Activated naive CD4-positive, alpha-beta T cell treated with anti-CD3 and anti-CD28 coated beads, Interleukin-2, amount 10 ng/mL, durations not matched to agents 5 hours and 36 hours (primary cell): Measurements from ENCODE around the gene CHRM3. TPM values are rescaled to one million over a fixed set of nuclear protein-coding genes. Genes with fewer than 3 reads are reported as not detected.

Experiments
- total RNA-seq, 2 experiments: library from RNA; stranded (reverse); gene quantifications; one replicate each; pipeline ENCODE4 v1.2.3, GENCODE V29; 2021

CHRM3 gene
- under 1 TPM; 0.02 to 0.03 TPM for total RNA-seq

DNA sequence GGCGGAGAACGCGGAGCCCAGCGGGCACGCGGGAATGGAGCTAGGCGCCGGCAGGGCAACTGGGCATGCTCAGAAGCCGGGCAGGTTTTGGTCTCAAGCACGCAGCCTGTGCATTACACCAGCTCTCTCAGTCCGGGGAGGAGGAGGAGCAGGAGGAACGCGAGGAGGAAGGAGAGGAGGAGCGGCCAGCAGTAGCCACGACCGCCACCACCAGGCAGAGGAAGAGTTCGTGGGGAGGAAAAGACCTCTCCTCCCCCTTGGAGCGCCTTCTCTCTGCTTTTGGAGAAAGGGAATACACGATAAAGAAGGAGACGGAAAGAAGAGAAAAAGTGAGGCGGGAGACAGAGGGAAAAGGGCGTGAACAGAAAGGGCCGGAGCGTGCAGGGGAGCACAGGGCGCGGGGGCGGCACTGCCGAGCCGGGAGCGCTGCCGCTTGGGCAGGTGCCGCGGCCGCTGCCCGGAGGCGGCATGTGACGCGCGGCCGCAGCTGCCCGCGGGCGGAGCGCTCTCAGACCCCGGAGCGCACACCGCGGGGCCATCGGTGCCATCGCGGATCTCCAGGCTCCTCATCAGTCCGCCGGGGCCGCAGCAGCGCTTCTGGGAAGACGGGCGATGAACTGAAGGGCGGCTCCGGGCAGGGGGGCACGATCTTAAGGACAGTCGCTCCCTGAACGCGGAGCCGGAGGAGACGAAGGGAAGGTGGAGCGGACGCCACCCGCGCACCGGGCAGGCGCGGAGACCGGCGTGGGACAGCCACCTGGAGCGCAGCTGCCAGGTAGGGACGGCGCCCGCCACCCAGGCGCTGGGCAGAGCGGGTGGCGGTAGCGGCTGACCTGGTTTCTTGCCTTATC is at the start of gene CHRM3:
Gene CHRM3 (plus strand): TSS at position 116 of the 851 bp plus-strand sequence. CDS start 520,884 bp downstream, outside the sequence.

